WTC11 (cell line): ENCODE data around the gene PTCD3.

Experiments used
- CREB1 ChIP-seq: sonication (generic); formaldehyde crosslinking; IDR thresholded peaks from 2 replicates; pipeline ENCODE4 v1.8.0; 2023; ENCODE audit warnings: mild to moderate bottlenecking, missing genetic modification reagents
- RORB ChIP-seq: fragments of 250-450 bp; sonication (Bioruptor Pico); IDR thresholded peaks from 2 replicates; pipeline ENCODE4 v1.9.0; 2021; ENCODE audit warnings: mild to moderate bottlenecking
- SP1 ChIP-seq: sonication (generic); formaldehyde crosslinking; conservative IDR thresholded peaks from 2 replicates; pipeline ENCODE4 v1.8.1; 2022; ENCODE audit warnings: missing genetic modification reagents
- TF ChIP-seq, protein P1 (sequence below): sonication (generic); formaldehyde crosslinking; IDR thresholded peaks from 2 replicates; pipeline ENCODE4 v1.8.1; 2023; ENCODE audit warnings: mild to moderate bottlenecking, missing genetic modification reagents, moderate library complexity
- TF ChIP-seq, protein P2 (sequence below): fragments of 200-600 bp; IDR thresholded peaks from 2 replicates; pipeline ENCODE4 v1.8.0; 2022; ENCODE audit warnings: antibody characterized with exemption
- TF ChIP-seq, protein P3 (sequence below): sonication (generic); formaldehyde crosslinking; conservative IDR thresholded peaks from 2 replicates; pipeline ENCODE4 v1.8.1; 2022; ENCODE audit warnings: mild to moderate bottlenecking, missing genetic modification reagents
- TF ChIP-seq, protein P4 (sequence below): sonication (generic); formaldehyde crosslinking; IDR thresholded peaks from 2 replicates; pipeline ENCODE4 v1.8.1; 2023; ENCODE audit warnings: mild to moderate bottlenecking, missing genetic modification reagents, borderline replicate concordance

DNA sequence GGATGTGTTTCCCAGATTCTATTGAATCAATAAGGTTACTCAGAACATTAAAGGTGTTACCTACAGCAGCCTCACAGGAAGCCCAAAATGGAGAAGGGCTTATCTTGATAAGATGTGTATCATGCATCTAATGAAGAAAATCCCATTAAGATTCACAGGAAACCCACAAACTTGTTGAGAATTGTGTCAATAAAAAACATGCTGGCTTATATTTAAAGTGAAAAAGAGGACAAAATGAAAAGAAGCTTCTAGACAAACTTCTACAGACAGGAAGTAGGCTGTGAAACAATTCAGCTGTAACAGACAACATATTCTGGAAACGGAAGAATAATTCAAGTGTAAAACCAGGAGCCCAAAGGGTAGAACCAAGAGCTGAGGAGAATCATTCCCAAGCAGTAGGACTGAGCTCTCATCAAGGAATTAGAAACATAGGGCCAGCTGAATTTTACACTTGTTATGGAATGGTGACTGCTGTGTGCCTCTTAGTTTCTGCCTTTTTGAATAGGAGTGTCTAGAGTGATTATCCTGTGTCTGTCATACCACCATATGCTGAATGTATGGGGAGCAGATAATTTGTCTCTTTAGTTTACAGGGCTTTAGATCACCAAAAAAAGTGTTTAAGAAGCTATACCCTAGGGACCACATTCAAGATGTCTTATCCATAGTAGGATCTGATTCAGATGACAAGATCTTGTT, 79.6 kb downstream of the PTCD3 start:
- TF ChIP-seq, protein P1, sequence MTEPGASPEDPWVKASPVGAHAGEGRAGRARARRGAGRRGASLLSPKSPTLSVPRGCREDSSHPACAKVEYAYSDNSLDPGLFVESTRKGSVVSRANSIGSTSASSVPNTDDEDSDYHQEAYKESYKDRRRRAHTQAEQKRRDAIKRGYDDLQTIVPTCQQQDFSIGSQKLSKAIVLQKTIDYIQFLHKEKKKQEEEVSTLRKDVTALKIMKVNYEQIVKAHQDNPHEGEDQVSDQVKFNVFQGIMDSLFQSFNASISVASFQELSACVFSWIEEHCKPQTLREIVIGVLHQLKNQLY (CRISPR knock-in tag) = no peak
- TF ChIP-seq CREB1 (CRISPR knock-in tag) (no peak), RORB (CRISPR knock-in tag) (no peak), SP1 (no peak)
- TF ChIP-seq, protein P2, sequence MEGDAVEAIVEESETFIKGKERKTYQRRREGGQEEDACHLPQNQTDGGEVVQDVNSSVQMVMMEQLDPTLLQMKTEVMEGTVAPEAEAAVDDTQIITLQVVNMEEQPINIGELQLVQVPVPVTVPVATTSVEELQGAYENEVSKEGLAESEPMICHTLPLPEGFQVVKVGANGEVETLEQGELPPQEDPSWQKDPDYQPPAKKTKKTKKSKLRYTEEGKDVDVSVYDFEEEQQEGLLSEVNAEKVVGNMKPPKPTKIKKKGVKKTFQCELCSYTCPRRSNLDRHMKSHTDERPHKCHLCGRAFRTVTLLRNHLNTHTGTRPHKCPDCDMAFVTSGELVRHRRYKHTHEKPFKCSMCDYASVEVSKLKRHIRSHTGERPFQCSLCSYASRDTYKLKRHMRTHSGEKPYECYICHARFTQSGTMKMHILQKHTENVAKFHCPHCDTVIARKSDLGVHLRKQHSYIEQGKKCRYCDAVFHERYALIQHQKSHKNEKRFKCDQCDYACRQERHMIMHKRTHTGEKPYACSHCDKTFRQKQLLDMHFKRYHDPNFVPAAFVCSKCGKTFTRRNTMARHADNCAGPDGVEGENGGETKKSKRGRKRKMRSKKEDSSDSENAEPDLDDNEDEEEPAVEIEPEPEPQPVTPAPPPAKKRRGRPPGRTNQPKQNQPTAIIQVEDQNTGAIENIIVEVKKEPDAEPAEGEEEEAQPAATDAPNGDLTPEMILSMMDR = no peak
- TF ChIP-seq, protein P3, sequence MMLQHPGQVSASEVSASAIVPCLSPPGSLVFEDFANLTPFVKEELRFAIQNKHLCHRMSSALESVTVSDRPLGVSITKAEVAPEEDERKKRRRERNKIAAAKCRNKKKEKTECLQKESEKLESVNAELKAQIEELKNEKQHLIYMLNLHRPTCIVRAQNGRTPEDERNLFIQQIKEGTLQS (CRISPR knock-in tag) = no peak
- TF ChIP-seq, protein P4, sequence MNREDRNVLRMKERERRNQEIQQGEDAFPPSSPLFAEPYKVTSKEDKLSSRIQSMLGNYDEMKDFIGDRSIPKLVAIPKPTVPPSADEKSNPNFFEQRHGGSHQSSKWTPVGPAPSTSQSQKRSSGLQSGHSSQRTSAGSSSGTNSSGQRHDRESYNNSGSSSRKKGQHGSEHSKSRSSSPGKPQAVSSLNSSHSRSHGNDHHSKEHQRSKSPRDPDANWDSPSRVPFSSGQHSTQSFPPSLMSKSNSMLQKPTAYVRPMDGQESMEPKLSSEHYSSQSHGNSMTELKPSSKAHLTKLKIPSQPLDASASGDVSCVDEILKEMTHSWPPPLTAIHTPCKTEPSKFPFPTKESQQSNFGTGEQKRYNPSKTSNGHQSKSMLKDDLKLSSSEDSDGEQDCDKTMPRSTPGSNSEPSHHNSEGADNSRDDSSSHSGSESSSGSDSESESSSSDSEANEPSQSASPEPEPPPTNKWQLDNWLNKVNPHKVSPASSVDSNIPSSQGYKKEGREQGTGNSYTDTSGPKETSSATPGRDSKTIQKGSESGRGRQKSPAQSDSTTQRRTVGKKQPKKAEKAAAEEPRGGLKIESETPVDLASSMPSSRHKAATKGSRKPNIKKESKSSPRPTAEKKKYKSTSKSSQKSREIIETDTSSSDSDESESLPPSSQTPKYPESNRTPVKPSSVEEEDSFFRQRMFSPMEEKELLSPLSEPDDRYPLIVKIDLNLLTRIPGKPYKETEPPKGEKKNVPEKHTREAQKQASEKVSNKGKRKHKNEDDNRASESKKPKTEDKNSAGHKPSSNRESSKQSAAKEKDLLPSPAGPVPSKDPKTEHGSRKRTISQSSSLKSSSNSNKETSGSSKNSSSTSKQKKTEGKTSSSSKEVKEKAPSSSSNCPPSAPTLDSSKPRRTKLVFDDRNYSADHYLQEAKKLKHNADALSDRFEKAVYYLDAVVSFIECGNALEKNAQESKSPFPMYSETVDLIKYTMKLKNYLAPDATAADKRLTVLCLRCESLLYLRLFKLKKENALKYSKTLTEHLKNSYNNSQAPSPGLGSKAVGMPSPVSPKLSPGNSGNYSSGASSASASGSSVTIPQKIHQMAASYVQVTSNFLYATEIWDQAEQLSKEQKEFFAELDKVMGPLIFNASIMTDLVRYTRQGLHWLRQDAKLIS = no peak
